Neural progenitor cell (in vitro differentiated cells): ENCODE results near the gene SLCO3A1. TPM values are rescaled to one million over a fixed set of nuclear protein-coding genes. Genes with fewer than 3 reads are reported as not detected.

Experiments
- DNase-seq: peaks from one replicate; pipeline ENCODE4 v3.0.0-alpha.2; 2016; ENCODE audit warnings: low spot score
- H2AFZ ChIP-seq: fragments of 200-600 bp; sonication (generic); replicated peaks from 2 replicates; pipeline ENCODE4 v1.6.1; 2016; ENCODE audit warnings: antibody characterized with exemption
- H3F3A ChIP-seq: fragments of 200-600 bp; sonication (generic); 2 replicates; pipeline ENCODE4 v1.6.1; 2016; ENCODE audit warnings: antibody characterized with exemption, low read depth
- H3K27ac ChIP-seq: fragments of 200-600 bp; sonication (generic); 2 replicates; pipeline ENCODE4 v1.5.1; 2016; ENCODE audit warnings: mild to moderate bottlenecking
- H3K27me3 ChIP-seq: fragments of 200-600 bp; sonication (generic); 2 replicates; pipeline ENCODE4 v1.6.1; 2016; ENCODE audit warnings: mild to moderate bottlenecking, moderate library complexity
- H3K36me3 ChIP-seq: fragments of 200-600 bp; sonication (generic); 2 replicates; pipeline ENCODE4 v1.5.1; 2016
- H3K4me1 ChIP-seq: fragments of 200-600 bp; sonication (generic); 2 replicates; pipeline ENCODE4 v1.6.1; 2016; ENCODE audit warnings: mixed run types
- H3K4me2 ChIP-seq: fragments of 200-600 bp; sonication (generic); 2 replicates; pipeline ENCODE4 v1.6.1; 2016
- H3K4me3 ChIP-seq: fragments of 200-600 bp; sonication (generic); 2 replicates; pipeline ENCODE4 v1.5.1; 2016
- H3K79me2 ChIP-seq: fragments of 200-600 bp; sonication (generic); 2 replicates; pipeline ENCODE4 v1.6.1; 2016; ENCODE audit warnings: low read depth
- H3K9ac ChIP-seq: fragments of 200-600 bp; sonication (generic); 2 replicates; pipeline ENCODE4 v1.6.1; 2016
- H3K9me3 ChIP-seq: fragments of 200-600 bp; sonication (generic); 2 replicates; pipeline ENCODE4 v1.5.1; 2016; ENCODE audit warnings: low read depth
- H4K20me1 ChIP-seq: fragments of 200-600 bp; sonication (generic); 2 replicates; pipeline ENCODE4 v1.6.1; 2016; ENCODE audit warnings: low read depth
- H3K27ac Mint-ChIP-seq: 3 replicates; pipeline ENCODE4 v1.8.0; 2021; ENCODE audit warnings: mixed read lengths
- H3K27me3 Mint-ChIP-seq: 2 replicates; pipeline ENCODE4 v1.8.0; 2022; ENCODE audit warnings: low read depth, mild to moderate bottlenecking, inconsistent platforms, moderate library complexity, mixed read lengths; ENCODE audit not compliant: insufficient read depth
- H3K36me3 Mint-ChIP-seq: 3 replicates; pipeline ENCODE4 v1.8.0; 2021; ENCODE audit warnings: mixed read lengths
- H3K4me1 Mint-ChIP-seq: 3 replicates; pipeline ENCODE4 v1.8.0; 2021; ENCODE audit warnings: mixed read lengths
- H3K4me3 Mint-ChIP-seq: 3 replicates; pipeline ENCODE4 v1.8.0; 2021; ENCODE audit warnings: mild to moderate bottlenecking, moderate library complexity, mixed read lengths
- H3K9me3 Mint-ChIP-seq: 3 replicates; pipeline ENCODE4 v1.8.0; 2020; ENCODE audit warnings: mixed read lengths
- EZH2 ChIP-seq: fragments of 200-600 bp; sonication (generic); IDR thresholded peaks from 2 replicates; pipeline ENCODE4 v1.6.1; 2017; ENCODE audit warnings: antibody characterized with exemption, mild to moderate bottlenecking, moderate library complexity
- EZH2phosphoT487 ChIP-seq: fragments of 200-600 bp; sonication (generic); IDR thresholded peaks from 2 replicates; pipeline ENCODE4 v1.6.1; 2017; ENCODE audit warnings: antibody characterized with exemption
- total RNA-seq: library from RNA; depleted of rRNA; stranded (reverse); fragments of >200 nt; gene quantifications from 2 replicates; pipeline ENCODE4 v1.2.3, GENCODE V29; 2015; ENCODE audit warnings: low replicate concordance
- TF ChIP-seq, protein P1 (sequence below): fragments of 200-600 bp; sonication (generic); IDR thresholded peaks from 2 replicates; pipeline ENCODE4 v1.5.1; 2017; ENCODE audit warnings: antibody characterized with exemption, mild to moderate bottlenecking

The SLCO3A1 gene
- total RNA-seq, 1 donor from 2014 or later: 6.6 TPM

DNA sequence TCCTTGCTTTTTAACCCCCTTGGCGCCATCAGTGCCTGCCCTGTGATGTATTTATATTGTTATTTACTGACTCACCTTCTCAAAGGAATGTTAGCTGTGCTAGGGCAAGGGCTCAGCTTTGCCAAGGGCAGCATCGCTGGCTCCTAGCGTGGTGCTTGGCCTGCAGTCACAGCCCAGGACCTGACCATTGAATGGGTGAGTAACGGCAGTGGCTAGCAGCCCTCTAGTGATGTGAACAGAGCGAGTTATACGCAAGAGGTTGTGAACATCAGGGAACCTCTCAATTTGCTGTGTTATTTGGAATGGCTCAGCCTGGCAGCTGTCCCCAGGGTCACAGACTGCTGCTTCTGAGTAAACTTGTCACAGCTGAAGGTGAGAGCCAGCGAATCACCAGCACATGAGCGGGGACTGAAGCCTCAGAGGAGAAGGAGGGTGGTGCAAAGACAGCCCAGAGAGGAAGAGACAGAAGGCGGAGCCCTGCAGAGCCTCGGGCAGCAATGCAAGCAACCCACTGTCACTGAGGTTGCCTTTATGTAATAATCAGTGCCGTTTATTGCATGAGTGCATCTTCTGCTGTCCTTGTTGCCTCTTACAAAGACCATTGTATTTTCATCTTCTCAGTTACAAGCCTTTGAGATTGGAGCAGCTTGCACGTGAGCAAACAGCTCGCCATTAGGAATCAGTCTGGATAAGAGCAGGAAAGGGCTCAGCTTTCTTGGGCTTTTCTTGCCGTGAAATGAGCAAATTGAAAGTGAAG, 158.3 kb downstream of the SLCO3A1 start:
- no peaks in the 10 kb centered on the region for H3K9me3 ChIP-seq
- DNase-seq: no peak
- no peak overlapping the region for H3K9ac ChIP-seq
- Mint-ChIP-seq H3K4me1 (peaks cover 10% of the 10 kb centered on the region), H3K36me3 (no peaks in the 10 kb centered on the region), H3K4me3 (no peak overlapping the region), H3K27ac (peak overlapping the region; percentile 46), H3K27me3 (peaks cover 5% of the 10 kb centered on the region), H3K9me3 (no peaks in the 10 kb centered on the region)
- no peaks in the 10 kb centered on the region for H3F3A ChIP-seq
- H3K79me2 ChIP-seq: no peaks in the 10 kb centered on the region
- no peak overlapping the region for H3K4me3 ChIP-seq
- H3K4me1 ChIP-seq: peaks cover 9% of the 10 kb centered on the region
- H3K36me3 ChIP-seq: no peaks in the 10 kb centered on the region
- TF ChIP-seq EZH2: no peak
- TF ChIP-seq, protein P1, sequence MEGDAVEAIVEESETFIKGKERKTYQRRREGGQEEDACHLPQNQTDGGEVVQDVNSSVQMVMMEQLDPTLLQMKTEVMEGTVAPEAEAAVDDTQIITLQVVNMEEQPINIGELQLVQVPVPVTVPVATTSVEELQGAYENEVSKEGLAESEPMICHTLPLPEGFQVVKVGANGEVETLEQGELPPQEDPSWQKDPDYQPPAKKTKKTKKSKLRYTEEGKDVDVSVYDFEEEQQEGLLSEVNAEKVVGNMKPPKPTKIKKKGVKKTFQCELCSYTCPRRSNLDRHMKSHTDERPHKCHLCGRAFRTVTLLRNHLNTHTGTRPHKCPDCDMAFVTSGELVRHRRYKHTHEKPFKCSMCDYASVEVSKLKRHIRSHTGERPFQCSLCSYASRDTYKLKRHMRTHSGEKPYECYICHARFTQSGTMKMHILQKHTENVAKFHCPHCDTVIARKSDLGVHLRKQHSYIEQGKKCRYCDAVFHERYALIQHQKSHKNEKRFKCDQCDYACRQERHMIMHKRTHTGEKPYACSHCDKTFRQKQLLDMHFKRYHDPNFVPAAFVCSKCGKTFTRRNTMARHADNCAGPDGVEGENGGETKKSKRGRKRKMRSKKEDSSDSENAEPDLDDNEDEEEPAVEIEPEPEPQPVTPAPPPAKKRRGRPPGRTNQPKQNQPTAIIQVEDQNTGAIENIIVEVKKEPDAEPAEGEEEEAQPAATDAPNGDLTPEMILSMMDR: no peak
- no peak for TF ChIP-seq EZH2phosphoT487
- H3K4me2 ChIP-seq: peak overlapping the region; percentile 20
- no peak overlapping the region for H3K27ac ChIP-seq
- H2AFZ ChIP-seq: peak overlapping the region; percentile 34
- no peaks in the 10 kb centered on the region for H3K27me3 ChIP-seq
- H4K20me1 ChIP-seq: peaks cover 6% of the 10 kb centered on the region

DNA sequence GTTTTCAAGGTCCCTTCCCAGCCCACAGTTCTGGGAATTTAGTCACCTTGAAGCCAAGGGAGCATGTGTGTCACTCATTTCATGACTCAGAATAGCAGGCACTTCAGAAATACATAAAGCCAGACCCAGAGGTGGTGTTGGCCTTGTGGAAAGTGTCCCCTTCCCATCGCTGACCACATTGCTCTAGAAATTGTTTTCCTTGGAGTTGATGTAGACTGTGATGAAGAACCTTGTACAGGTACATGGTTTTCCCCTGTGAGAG, 158.8 kb downstream of the SLCO3A1 start:
- Histone ChIP-seq H3K9ac (no peak overlapping the region), H3K27ac (no peak overlapping the region), H2AFZ (no peak overlapping the region), H3F3A (no peaks in the 10 kb centered on the region), H3K9me3 (no peaks in the 10 kb centered on the region), H3K4me1 (peaks cover 9% of the 10 kb centered on the region), H3K4me3 (no peak overlapping the region), H3K79me2 (no peaks in the 10 kb centered on the region), H3K4me2 (no peak overlapping the region), H3K36me3 (no peaks in the 10 kb centered on the region), H4K20me1 (peaks cover 6% of the 10 kb centered on the region), H3K27me3 (no peaks in the 10 kb centered on the region)
- H3K36me3 Mint-ChIP-seq: no peaks in the 10 kb centered on the region
- peaks cover 5% of the 10 kb centered on the region for H3K27me3 Mint-ChIP-seq
- no peak overlapping the region for H3K27ac Mint-ChIP-seq
- H3K4me3 Mint-ChIP-seq: no peak overlapping the region
- no peak for DNase-seq
- H3K9me3 Mint-ChIP-seq: no peaks in the 10 kb centered on the region
- TF ChIP-seq EZH2phosphoT487 (no peak), EZH2 (no peak)
- TF ChIP-seq, protein P1: no peak
- peaks cover 10% of the 10 kb centered on the region for H3K4me1 Mint-ChIP-seq

DNA sequence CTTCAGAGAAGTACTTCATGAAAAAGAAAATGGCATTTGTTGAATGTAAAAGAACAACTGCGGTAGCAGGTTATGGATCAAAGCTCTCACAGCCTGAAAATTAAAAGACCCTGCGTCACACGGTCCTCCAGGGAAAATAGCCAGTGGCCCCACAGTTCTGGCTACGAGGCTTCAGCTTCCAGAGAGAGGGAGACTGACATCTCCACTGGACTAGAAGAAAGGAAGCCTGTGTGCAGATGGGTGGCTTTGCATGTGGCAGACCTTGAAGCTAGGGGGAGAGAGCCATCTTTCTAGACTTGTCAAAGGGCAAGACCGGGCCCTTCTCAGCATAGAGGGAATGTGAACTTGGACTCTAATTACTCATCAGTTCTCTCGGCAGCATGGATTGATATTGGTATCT, 159.4 kb downstream of the SLCO3A1 start:
- peaks cover 6% of the 10 kb centered on the region for H4K20me1 ChIP-seq
- H2AFZ ChIP-seq: no peak overlapping the region
- TF ChIP-seq, protein P1: no peak
- TF ChIP-seq EZH2 (no peak), EZH2phosphoT487 (no peak)
- DNase-seq: no peak
- H3K4me1 ChIP-seq: peaks cover 9% of the 10 kb centered on the region
- H3K4me3 ChIP-seq: no peak overlapping the region
- H3K36me3 ChIP-seq: no peaks in the 10 kb centered on the region
- Mint-ChIP-seq H3K27ac (no peak overlapping the region), H3K27me3 (peaks cover 5% of the 10 kb centered on the region), H3K4me3 (no peak overlapping the region), H3K4me1 (peaks cover 10% of the 10 kb centered on the region), H3K9me3 (no peaks in the 10 kb centered on the region), H3K36me3 (no peaks in the 10 kb centered on the region)
- H3K79me2 ChIP-seq: no peaks in the 10 kb centered on the region
- no peak overlapping the region for H3K27ac ChIP-seq
- no peak overlapping the region for H3K9ac ChIP-seq
- no peaks in the 10 kb centered on the region for H3F3A ChIP-seq
- H3K4me2 ChIP-seq: no peak overlapping the region
- no peaks in the 10 kb centered on the region for H3K9me3 ChIP-seq
- no peaks in the 10 kb centered on the region for H3K27me3 ChIP-seq
